KMS-11 (cell line): Measurements from ENCODE around the gene OTUD6A.

Experiments
- H2AFZ ChIP-seq: fragments of 200-600 bp; sonication (generic); 2 replicates; pipeline ENCODE4 v1.6.1; 2016; ENCODE audit warnings: antibody characterized with exemption, mixed run types, low read depth
- H3K27ac ChIP-seq: fragments of 200-600 bp; sonication (generic); 2 replicates; pipeline ENCODE4 v1.6.1; 2016; ENCODE audit warnings: mild to moderate bottlenecking, mixed run types
- H3K27me3 ChIP-seq: fragments of 200-600 bp; sonication (generic); 2 replicates; pipeline ENCODE4 v1.6.1; 2017; ENCODE audit warnings: mild to moderate bottlenecking, low read depth, mixed run types, moderate library complexity; ENCODE audit not compliant: insufficient read depth
- H3K36me3 ChIP-seq: fragments of 200-600 bp; sonication (generic); 2 replicates; pipeline ENCODE4 v1.6.1; 2017; ENCODE audit warnings: mild to moderate bottlenecking, mixed run types; ENCODE audit not compliant: insufficient read depth
- H3K4me1 ChIP-seq: fragments of 200-600 bp; sonication (generic); 2 replicates; pipeline ENCODE4 v1.6.1; 2016; ENCODE audit warnings: mild to moderate bottlenecking, low read depth, mixed run types; ENCODE audit not compliant: poor library complexity, severe bottlenecking
- H3K4me2 ChIP-seq: fragments of 200-600 bp; sonication (generic); 2 replicates; pipeline ENCODE4 v1.7.0; 2016; ENCODE audit warnings: mild to moderate bottlenecking, mixed run types
- H3K4me3 ChIP-seq: fragments of 200-600 bp; sonication (generic); IDR thresholded peaks from 2 replicates; pipeline ENCODE4 v1.6.1; 2017; ENCODE audit warnings: low read depth, low read length, mixed read lengths; ENCODE audit not compliant: insufficient read depth
- H3K79me2 ChIP-seq: fragments of 200-600 bp; sonication (generic); 2 replicates; pipeline ENCODE4 v1.6.1; 2016; ENCODE audit warnings: low read depth, mixed run types; ENCODE audit not compliant: insufficient read depth
- H3K9ac ChIP-seq: fragments of 200-600 bp; sonication (generic); 2 replicates; pipeline ENCODE4 v1.6.1; 2016; ENCODE audit warnings: mild to moderate bottlenecking, mixed run types
- H4K20me1 ChIP-seq: fragments of 200-600 bp; sonication (generic); 2 replicates; pipeline ENCODE4 v1.6.1; 2016; ENCODE audit warnings: mild to moderate bottlenecking, mixed run types; ENCODE audit not compliant: insufficient read depth
- TF ChIP-seq, protein P1 (sequence below): fragments of 200-600 bp; sonication (generic); conservative IDR thresholded peaks from 2 replicates; pipeline ENCODE4 v1.6.1; 2017; ENCODE audit warnings: low read depth, mild to moderate bottlenecking, antibody characterized with exemption, low read length, moderate library complexity, mixed read lengths

Gene OTUD6A

DNA sequence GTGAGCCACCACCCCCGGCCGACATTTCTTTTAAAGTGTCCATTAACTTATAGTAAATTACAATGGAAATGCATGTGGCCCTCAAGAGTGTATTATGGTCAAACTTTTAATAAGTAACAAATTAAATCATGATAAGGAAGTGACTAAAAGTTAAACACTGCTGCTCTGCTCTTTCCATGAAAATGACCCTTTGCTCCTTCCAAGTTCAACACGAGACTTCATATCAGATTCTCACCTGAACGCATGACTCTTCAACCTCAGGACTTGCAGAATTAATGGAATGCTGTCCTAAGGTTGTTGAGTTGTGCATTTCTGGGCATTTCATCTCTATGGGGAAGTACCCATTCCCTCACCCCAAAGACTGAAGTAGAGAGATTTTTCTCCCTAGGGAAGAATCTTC lies 39.6 kb upstream of the OTUD6A start:
- Histone ChIP-seq H2AFZ (no peak overlapping the region), H3K9ac (no peak overlapping the region), H3K4me2 (no peak overlapping the region), H3K4me3 (no peak overlapping the region), H3K27ac (no peak overlapping the region), H3K36me3 (no peaks in the 10 kb centered on the region), H4K20me1 (no peaks in the 10 kb centered on the region), H3K4me1 (no peaks in the 10 kb centered on the region), H3K79me2 (no peaks in the 10 kb centered on the region), H3K27me3 (no peaks in the 10 kb centered on the region)
- TF ChIP-seq, protein P1, sequence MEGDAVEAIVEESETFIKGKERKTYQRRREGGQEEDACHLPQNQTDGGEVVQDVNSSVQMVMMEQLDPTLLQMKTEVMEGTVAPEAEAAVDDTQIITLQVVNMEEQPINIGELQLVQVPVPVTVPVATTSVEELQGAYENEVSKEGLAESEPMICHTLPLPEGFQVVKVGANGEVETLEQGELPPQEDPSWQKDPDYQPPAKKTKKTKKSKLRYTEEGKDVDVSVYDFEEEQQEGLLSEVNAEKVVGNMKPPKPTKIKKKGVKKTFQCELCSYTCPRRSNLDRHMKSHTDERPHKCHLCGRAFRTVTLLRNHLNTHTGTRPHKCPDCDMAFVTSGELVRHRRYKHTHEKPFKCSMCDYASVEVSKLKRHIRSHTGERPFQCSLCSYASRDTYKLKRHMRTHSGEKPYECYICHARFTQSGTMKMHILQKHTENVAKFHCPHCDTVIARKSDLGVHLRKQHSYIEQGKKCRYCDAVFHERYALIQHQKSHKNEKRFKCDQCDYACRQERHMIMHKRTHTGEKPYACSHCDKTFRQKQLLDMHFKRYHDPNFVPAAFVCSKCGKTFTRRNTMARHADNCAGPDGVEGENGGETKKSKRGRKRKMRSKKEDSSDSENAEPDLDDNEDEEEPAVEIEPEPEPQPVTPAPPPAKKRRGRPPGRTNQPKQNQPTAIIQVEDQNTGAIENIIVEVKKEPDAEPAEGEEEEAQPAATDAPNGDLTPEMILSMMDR = no peak

DNA sequence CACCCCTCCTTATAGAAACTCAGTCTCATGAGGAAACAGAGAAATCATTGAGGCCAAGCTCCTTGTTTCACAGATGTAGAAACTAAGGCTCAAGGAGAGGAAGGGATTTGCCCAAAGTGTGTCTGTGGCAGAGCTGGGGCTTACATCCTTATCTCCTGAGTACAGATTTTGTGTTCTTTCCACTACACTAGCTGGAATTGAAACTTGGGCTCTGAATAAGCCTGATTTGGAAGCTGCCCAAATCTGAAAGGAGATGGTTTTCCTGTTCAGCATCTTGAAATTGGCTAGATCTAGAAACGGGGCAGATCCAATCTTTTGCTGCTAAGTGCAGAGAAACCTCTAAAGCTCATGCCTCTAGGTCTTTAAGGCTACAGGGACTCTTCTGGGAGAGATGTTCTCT lies 36.8 kb upstream of the OTUD6A start:
- H3K4me1 ChIP-seq = no peaks in the 10 kb centered on the region
- no peaks in the 10 kb centered on the region for H4K20me1 ChIP-seq
- no peak overlapping the region for H3K4me3 ChIP-seq
- TF ChIP-seq, protein P1 = no peak
- no peak overlapping the region for H3K9ac ChIP-seq
- H3K27me3 ChIP-seq = no peaks in the 10 kb centered on the region
- no peak overlapping the region for H3K27ac ChIP-seq
- no peaks in the 10 kb centered on the region for H3K79me2 ChIP-seq
- no peak overlapping the region for H3K4me2 ChIP-seq
- no peak overlapping the region for H2AFZ ChIP-seq
- no peaks in the 10 kb centered on the region for H3K36me3 ChIP-seq

DNA sequence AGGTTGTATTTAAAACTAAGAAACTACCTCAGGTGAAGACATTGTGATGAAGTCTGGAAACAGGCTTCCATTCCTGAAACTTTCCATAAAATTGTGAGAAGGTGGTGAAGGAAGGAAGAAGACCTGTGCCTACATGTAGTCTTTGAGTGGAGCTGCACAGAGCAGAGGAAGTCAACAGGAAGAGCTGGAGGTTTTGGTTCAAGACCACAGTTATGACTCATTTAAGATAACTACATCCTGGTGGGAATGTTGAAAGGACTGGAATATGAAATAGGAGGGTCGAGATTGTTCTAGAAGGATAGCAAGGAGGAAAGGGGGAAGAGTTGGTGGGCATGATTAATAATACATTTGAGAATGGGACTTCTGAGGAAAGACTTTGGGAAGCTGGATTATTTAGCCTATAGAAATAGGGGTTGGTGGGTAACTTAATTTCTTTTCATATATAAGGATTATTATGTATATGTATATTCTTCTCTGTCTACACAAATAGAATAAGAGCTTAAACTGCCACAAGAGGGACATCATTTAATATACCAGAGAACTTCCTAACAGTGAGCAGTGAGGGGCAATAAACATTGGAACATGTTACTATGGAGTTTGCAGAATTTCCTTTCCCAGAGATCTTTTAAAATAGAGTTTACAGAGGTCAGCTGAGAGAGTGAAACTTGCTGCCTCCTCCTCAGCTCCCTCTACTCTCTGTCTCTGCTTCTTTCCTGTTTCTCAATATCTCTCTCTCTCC lies 36.0 kb upstream of the OTUD6A start:
- Histone ChIP-seq H3K27ac (no peak overlapping the region), H3K4me1 (no peaks in the 10 kb centered on the region)
- TF ChIP-seq, protein P1 = no peak

DNA sequence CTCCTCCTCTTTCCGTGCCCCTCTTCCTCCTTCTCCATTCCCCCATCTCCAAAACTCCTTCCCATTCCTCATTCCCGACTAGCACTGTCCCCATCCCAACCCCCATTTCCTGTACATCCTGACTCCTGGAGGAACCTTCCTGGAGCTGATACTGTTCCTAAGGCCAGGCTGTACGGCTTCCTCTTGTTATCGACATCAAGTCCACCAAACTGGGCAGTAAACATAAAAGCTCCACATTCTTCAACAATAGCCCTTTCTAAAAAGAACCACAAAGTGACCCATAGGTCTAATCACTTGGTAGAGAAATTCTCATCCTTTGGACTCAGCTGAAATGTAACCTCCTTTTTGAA lies 35.4 kb upstream of the OTUD6A start:
- Histone ChIP-seq H2AFZ (no peak overlapping the region), H3K27me3 (no peaks in the 10 kb centered on the region), H3K27ac (no peak overlapping the region), H3K4me3 (no peak overlapping the region), H3K4me1 (no peaks in the 10 kb centered on the region), H3K4me2 (no peak overlapping the region), H3K79me2 (no peaks in the 10 kb centered on the region), H3K36me3 (no peaks in the 10 kb centered on the region), H3K9ac (no peak overlapping the region), H4K20me1 (no peaks in the 10 kb centered on the region)
- TF ChIP-seq, protein P1 = no peak

More for the DNA sequence above, 36.0 kb upstream of the OTUD6A start:
- Histone ChIP-seq H3K79me2 (no peaks in the 10 kb centered on the region), H4K20me1 (no peaks in the 10 kb centered on the region), H3K36me3 (no peaks in the 10 kb centered on the region), H3K27me3 (no peaks in the 10 kb centered on the region), H3K9ac (no peak overlapping the region), H2AFZ (no peak overlapping the region), H3K4me3 (no peak overlapping the region), H3K4me2 (no peak overlapping the region)
